ENCODE data around the gene AATF.
"Not testable (repeated sequence)": the region's sequence is repeated elsewhere in the genome, so short reads cannot be mapped to it uniquely, and the experiment has no call there.

AATF gene

DNA sequence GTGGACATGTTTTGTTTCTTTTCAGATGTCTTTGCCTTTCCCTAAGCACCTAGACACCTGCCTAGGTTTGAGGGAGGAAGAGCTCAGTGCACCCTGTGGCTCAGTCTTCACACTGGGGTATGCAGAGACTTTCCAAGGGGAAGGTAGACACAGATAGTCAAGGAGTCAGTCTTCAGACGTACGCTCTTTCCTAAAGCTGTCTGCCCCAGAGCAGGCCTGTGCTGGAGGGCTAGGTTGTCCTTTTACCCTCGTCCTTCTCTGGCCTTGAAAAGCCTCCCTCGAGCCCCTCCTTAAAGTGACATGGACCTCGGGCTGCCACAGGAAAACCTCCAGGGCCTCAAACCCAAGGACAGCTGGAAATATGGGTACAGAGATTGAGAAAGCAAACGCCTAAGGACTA is 103.7 kb downstream of the AATF start:
- no peak for FAIRE-seq

DNA sequence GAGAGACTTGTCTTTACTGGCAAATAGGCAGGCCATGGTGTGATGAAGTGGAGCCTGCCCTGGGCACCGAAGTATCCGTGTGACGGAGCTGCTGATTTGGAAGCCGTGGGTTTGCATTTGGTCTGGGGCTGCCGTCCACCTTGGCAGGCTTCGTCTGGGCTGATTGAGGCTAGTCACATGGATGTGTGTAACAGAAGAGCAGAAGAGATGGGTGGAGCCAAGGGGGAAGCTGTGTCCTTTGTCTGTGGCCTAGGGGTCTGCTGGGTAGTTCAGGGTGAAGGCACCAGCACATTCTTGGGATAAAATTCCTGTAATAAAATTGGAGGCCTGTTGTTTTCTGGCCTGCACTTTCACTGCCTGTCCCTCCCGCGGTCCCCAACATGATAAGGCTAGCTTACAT is 106.1 kb downstream of the AATF start:
- no peak for FAIRE-seq

DNA sequence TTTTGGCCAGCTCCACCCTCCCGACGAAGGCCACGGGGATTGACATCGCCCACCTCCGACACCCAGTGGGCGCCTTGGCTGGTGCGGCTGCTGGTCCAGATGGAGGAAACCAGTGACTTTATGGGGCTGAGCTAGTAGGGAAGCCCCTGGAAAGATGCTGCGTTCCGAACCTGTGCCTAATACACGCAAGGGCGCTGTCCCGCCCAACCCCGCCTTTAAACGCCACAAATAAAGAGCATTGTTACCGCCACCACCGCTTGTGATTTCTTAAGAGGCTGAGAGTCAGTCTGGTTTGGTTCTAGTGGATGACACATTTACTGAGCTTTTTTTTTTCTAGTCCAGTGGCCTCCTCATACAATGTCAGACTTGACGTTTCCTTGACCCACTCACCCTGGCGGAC is 107.9 kb downstream of the AATF start:
- no peak for FAIRE-seq

DNA sequence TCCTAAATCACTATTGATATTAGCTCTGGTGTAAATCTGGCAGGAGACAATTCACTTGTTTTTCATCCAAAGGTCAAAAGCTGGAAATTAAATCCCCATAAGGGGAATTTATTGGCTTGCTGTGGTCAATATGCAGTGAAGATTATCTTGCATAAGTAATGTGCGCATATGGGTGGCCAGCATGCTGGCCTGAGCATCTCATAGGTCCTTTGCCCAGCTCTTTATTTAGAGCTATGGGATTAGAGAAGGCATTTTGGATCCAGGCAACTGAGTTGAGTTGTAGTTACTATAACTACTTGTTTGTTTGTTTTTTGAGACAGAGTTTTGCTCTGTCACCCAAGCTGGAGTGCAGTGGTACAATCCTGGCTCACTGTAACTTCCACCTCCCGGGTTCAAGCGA is 110.7 kb downstream of the AATF start:
- FAIRE-seq: no peak

DNA sequence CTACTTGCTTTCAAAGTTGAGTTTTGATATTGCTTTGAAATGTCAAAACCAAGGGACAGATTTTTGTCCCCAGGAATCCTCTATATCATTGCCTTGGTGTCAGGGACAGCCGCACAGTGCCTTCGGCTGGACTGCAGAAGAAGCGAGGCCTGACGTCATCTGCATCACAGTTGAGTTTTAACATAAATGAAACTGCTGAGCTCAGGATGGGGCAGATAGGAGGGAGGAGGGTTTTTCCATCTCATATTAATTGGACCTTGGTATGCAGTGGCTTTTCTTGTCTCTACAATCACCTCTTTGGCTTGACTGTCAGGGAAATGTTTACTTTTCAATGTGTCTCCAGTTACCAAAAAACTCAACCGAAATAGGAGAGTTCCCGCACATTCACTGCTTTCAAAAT is 111.3 kb downstream of the AATF start:
- no peak for FAIRE-seq

DNA sequence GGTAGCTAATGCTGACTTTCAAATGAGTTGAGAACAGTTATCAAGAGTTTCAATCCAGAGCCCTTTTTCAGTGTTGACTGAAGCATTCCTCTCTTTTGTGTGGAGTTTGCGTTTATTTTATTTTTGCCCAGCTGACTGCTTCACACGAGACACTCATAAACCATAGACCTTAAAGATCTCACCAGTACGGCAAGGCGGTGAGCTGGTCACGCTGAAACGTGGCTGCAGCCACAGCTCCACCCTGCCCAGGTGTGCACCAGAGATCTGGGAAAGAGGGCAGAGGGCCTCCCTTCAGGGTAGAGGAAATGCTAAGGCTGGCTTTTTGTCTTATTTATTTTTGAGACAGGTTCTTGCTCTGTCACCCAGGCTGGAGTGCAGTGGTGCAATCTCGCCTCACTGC is 112.2 kb downstream of the AATF start:
- no peak for FAIRE-seq

DNA sequence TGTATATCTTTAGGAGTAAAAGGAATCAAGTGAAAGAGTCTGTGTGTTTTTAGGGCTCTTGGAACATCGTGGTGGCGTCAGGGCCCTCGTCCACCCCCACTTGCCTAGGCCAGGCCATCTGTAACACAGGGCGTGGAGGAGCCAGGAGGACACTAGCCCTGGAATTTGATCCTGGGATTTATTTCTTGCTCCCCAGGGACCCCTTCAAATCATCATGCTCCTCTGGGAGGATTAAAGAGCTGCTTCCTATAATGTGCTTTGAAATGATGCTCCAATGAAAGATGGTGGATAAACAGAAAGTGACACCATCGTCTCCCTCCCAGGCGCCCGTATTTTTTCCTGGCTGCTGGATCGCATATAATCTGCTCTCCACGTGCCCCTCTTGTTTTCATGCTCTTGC is 113.3 kb downstream of the AATF start:
- no peak for FAIRE-seq

DNA sequence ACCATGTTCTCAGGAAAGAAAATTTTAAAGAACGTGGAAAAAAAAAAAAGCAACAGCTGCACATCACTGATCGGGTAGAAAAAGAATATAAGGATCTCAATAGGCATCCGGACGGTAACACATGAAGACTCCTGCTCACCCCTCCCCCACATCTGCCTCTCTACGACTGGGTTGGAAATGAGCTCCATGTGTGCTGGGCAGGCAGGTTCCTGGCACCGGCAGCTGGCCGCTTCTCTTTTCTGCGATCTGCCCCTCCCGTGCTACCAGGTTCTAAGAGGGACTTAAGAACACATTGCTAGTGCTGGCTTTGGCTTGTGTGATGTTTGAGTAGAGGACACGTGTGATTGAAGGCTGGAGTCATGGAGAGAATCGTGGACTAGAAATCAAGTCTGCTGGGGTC is 115.5 kb downstream of the AATF start:
- FAIRE-seq: no peak

DNA sequence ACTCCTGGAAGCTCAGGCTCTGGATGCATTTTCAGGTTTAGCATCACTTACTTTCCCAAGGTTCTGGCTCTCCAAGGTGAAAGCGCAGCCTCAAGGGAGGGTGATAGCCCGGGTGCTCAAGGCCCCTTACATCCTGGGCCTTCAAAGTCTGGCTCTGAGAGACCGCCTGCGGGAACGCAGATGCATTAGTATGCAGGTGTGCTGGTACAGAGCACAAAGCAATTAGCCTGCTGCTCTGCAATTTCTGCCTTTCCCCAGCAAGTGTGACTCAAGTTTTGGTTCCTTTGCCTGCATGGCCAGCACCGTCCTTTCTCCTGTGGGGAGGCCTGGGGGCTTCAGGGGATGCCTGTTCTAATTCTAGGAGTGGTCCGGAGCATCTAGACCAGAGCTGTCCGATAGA is 116.2 kb downstream of the AATF start:
- FAIRE-seq: no peak

DNA sequence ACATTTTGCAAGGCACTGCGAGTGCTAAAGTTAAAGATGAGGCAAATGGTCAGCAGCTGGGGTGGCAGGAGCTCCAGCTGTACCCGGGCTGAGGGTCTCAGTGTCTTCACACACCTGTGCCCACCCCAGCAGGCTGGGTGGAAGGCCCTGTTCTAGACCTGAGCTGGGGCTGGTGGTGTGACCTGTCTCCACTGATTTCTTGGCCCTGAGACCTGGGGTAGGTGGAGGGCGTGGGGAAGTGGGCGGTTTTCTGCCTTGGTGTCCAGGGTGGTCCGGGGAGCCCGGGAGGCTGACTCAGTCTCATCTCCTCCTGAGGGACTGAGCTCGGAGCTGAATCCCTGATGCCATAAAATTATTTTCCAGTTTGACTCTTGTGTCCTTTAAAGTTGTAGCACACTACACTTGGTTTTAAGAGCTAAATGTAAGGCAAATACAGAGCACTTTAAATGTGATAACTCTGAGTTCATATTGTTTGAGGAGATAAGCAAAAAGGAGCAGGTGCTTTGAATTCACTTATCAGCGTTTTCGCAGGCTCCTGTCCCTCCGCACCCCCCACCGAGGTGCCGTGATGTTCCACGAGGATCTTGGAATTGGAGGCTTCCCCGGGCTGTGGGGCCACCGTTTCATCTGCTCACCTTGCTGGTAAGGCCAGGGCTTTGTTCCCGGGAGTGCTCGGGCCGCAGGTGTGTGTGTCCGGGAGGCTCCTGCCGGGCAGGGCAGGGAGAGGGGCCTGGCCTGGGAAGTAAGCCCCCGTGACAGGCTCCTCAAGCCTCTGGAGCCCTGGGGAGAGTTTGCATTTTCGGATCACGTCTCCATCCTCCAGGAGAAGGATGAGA is 117.0 kb downstream of the AATF start:
- no peak for FAIRE-seq

DNA sequence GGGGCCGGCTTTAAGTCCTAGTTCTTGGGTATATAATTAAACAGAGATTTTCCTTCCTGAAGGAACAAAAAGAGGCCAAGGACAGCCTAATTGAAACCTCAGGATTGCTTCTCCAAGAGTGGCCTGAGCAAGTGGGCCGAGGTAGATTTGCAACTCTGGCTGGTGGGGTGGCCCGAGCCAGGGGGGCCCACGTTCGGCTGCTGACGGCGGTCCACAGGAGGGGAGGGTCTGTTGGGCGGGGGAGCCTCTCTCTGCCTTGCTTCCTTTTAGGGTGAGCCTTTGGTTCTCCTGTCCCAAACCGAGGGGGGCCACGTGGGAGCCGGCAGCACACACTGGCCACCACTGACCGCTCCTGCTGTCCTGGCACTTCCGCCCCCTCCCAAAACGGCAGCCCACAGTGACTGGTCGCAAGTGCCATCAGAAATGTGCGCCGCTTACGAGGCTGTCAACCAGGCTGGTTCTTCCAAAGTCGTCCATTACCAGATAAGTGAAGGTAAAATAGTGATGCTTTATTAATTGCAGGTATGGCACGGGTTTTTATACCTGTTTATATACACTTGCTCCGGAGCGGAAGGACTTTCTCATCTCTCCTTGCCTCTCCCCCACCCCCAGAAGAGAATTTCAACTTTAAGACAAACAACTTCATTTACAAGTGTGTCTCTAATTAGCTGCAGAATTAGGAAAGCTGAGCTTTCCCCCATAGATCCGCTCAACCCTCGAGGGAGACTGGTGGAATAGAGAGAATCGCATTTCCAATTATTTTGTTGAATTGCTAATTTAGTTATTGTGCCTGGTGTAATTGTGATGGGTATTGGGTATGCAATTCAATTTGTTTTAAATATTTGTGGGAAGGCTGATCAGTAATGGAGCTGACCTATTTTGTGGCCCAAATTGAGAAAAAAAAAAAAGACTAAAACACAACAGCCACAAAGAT is 117.8 kb downstream of the AATF start:
- no peak for FAIRE-seq

DNA sequence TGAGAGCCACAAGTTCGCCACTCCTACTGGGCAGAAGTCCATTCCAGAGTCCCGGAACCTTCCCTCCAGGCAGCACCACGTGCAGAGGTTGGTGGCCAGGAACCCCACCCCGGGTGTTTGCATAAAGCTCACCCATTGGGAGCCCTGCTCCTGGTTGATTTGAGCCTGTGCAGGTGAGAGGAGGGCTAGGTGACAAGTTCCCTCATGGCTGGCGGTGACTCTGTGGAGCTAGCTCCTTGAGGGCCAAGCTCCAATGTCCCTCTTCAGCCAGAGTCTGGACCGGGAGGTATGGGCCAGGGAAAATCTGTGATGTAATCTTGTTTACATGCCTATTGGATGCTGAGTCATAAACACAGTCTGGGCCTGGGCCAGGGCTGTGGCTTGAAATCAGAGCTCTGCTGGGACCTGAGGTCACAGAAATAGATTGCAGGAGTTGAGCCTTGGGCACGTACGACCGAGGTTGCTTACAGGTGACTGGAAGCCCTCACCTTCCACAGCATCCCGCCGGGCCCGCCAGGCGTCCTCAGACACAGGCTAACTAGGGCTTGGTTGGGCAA is 118.9 kb downstream of the AATF start:
- no peak for FAIRE-seq

DNA sequence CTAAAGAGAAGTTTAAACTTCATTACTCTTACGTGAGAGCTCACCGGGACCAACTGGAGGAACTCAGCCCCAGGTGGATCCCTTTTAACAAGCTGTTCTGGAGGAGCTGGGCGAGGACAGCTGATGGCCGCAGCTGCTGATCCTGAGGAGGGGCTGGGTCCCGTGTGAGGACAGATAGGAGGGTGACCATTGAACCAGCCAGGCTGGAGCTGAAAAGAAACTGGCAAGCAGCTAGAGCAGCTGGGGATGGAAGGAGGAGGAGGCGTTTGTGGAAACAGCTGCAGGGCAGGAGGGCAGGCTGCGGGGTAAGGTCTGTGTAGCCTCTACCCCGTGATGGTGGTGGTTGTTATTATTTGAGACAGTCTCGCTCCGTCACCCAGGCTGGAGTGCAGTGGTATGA is 119.5 kb downstream of the AATF start:
- FAIRE-seq: no peak

DNA sequence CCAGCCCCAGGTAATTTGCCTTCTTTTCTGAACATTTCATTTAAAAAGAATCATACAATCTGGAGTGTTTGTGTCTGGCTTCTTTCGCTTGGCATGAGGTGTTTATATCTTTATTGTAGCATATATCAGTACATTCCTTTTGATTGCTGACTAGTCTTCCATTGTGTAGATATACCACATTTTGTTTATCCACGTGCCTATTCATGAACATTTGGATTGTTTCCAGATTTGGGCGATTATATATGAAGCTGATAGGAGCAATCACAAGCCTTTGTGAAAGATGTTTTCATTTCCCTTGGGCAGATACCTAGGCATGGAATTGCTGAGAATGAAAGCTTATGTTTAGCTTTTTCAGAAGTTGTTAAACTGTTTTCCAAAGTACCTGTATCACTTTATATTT is 120.3 kb downstream of the AATF start:
- FAIRE-seq: no peak

DNA sequence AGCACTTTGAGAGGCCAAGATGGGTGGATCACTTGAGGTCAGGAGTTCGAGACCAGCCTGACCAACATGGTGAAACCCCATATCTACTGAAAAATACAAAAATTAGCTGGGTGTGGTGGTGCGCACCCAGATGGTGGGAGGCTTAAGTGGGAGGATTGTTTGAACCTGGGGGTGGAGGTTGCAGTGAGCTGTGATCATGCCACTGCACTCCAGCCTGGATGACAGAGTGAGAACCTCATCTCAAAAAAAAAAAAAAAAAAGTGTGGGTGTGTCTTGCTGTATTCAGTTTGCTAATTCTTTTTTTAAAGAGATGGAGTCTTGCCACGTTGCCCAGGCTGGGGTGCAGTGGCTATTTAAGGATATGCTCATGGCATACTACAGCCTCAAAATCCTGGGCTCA is 124.7 kb downstream of the AATF start:
- not testable (repeated sequence) for FAIRE-seq

DNA sequence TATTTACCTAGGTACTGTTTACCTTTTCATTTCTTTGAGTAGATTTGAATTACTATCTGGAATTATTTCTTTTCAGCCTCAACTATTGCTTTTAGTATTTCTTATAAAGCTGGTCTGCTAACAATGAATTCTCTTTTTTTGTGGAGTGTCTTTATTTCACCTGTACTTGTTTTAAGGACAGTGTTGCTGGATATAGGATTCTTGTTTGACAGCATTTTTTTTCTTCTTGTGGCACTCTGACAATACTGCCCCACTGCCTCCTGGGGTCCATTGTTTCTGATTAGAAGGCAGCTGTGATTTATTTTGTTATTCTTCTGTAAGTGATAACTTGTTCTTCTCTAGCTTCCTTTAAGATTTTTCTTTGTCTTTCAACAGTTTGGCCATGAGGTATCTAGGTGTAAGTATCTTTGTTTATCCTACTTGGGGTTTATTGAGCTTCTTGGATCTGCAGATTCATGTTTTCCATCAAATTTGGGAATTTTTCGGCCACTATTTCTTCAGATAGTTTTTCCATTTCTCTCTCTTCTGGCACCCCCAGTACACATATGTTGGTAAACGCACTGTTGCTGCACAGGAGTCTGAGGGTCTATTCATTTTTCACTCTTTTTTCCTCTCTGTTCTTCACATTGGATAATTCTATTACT is 130.4 kb downstream of the AATF start:
- no peak for FAIRE-seq

DNA sequence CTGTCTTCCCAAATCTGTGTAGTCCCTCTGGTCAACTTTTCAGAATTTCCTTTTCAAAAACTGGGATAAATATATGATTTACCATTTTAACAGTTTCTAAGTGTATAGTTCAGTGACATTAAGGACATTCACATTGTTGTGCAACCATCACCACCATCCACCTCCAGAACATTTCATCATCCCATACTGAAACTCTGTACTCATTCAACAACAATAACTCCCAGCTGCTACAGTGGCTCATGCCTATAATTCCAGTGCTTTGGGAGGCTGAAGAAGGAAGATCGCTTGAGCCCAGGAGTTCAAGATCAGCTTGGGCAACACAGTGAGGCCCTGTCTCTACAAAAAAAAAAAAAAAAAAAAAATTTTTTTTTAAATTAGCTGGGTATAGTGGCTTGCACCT is 131.0 kb downstream of the AATF start:
- FAIRE-seq: no peak

DNA sequence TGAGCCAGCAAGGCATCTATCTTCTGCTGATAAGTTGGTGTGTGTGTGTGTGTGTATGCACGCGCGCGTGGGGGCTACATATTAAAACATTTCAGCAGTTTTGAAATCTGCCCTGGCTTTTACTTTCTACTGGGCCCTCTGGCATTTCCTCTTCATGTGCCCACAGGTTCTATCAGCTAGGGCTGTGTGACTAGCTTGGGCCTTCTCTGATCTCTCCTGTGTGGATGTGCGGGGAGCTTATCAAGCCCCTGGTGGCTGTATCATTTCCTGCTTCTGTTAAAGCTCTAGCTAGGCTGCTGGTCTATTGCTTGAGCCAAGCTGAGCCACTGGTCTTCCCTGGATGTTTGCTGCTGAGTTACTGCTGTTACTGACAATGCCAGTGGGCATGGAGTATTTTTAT is 132.5 kb downstream of the AATF start:
- no peak for FAIRE-seq

DNA sequence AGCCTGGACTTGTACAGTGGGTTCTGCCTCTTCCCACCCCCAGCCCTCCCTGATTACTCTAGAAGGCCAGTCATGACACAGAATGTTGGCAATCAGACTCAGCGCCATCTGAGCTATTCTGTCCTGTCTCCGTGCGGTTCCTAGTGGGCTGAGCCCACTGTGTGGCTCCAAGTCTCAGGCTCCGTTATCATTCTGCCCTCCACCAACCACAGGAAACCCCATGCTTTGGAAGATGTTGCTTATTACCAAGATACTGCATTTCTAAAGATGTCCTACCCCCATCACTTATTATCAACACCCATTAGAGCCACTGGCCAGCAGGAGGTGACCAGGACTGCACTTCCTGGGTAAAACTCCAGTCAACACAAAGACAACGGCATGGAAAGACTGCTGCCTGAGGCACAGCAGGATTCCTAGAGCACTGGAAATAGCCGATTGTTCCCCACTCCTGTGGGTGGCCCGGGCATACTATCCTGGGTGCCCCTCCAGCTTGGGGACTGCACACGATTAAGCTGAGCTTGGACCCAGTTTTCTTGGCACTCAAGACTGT is 133.6 kb downstream of the AATF start:
- no peak for FAIRE-seq

DNA sequence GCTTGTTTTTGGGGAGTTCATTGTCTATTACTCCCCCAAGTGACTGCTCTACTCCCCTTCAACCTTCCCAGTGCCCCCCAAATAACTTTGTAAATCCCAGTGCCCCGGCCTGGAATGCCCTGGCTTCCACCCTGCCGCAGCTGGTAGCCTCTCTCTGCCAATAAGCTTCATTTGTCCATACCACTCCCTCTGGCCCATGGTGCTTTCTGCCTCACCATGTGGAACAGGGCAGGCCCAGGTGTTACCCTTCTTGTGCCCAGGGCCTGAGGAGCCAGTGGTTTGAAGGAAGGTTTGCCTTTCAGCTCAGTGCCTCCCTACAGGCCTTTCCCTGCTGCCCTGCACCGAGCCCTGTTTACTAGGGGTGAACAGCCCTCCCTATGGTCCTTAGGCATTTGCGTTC is 134.2 kb downstream of the AATF start:
- no peak for FAIRE-seq

DNA sequence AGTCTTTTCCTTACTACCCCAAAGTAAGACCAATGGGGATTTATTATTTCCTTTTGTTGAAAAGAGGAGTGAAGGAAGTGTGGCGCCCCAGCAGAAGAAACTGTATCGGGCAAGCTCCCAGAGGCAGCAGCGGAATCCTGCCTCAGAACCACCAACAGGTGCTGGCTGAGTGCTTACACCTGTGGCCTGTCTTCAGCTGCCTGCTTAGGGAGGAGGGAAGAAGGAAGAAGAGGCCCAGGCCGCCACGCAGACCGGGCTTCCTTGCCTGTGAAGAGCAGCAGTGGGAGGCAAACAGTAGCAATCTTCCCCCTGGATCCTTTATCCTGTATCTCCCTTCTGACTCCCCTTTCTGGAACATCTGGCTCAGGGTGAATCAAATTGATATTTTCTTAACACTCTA is 134.7 kb downstream of the AATF start:
- no peak for FAIRE-seq

DNA sequence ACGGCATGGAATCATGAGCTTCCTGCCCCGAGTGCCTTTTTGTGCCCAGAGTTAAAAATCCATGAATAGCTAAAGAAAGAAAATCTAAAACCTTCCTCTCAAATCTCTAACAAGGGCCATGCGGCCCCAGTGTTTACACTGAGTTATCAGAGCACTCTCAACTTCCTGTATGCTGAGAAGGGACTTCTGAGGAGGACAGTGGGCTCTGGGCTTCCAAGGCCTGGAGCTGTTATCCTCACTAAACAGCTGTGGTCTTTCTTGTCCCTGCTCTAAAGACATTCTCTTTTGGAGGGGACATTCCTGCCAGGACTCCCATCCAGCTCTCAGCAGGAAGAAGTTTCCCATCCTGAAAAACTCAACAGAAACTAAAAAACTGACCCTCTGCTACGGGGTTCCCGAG is 135.6 kb downstream of the AATF start:
- FAIRE-seq: no peak

DNA sequence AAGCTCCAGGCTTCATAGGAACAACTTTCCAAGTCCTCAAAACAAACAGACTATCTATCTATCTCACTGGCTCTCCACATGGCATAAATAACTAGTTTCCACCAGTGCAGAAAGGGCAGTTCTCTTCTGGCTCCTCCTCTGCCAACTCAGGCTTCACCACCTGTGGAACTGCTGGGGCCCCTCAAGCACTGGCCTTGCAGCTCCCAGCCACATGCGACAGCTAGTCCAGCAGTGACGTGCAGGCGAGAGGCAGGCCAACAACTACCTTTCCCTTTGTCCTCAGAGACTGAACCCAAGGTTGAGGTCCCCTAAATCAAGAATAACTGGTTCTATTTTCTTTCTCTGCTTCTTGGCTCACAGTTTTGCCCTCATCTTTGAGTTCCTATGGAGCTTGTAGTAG is 137.6 kb downstream of the AATF start:
- FAIRE-seq: no peak
